ENCODE measurements around the gene TMEM144.

DNA sequence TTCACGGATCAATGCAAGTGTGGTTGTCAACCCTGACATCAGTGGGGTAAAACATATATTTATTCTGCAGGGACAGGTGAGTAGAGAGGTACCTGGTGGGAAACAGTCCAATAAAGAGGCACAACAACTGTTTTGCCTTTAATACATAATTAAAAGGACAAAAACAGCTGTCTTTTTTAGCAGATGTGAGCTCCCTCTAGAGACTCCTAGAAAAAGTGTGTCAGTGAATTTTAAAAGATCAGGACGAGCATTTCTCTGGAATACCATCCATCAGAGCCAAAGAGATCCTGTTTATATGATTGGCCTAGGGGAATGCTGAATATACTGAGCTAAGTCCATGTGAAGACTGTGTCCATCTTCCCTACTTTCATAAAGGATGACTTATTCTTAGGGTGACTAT lies 58.3 kb downstream of the TMEM144 start:
- TF ChIP-seq, protein P1, sequence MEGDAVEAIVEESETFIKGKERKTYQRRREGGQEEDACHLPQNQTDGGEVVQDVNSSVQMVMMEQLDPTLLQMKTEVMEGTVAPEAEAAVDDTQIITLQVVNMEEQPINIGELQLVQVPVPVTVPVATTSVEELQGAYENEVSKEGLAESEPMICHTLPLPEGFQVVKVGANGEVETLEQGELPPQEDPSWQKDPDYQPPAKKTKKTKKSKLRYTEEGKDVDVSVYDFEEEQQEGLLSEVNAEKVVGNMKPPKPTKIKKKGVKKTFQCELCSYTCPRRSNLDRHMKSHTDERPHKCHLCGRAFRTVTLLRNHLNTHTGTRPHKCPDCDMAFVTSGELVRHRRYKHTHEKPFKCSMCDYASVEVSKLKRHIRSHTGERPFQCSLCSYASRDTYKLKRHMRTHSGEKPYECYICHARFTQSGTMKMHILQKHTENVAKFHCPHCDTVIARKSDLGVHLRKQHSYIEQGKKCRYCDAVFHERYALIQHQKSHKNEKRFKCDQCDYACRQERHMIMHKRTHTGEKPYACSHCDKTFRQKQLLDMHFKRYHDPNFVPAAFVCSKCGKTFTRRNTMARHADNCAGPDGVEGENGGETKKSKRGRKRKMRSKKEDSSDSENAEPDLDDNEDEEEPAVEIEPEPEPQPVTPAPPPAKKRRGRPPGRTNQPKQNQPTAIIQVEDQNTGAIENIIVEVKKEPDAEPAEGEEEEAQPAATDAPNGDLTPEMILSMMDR (tag by site-specific recombination; IDR thresholded peaks at IDR 0.05), result no peak
- TF ChIP-seq ZNF621 (tag by site-specific recombination; IDR thresholded peaks at IDR 0.05), result no peak
- TF ChIP-seq, protein P2, sequence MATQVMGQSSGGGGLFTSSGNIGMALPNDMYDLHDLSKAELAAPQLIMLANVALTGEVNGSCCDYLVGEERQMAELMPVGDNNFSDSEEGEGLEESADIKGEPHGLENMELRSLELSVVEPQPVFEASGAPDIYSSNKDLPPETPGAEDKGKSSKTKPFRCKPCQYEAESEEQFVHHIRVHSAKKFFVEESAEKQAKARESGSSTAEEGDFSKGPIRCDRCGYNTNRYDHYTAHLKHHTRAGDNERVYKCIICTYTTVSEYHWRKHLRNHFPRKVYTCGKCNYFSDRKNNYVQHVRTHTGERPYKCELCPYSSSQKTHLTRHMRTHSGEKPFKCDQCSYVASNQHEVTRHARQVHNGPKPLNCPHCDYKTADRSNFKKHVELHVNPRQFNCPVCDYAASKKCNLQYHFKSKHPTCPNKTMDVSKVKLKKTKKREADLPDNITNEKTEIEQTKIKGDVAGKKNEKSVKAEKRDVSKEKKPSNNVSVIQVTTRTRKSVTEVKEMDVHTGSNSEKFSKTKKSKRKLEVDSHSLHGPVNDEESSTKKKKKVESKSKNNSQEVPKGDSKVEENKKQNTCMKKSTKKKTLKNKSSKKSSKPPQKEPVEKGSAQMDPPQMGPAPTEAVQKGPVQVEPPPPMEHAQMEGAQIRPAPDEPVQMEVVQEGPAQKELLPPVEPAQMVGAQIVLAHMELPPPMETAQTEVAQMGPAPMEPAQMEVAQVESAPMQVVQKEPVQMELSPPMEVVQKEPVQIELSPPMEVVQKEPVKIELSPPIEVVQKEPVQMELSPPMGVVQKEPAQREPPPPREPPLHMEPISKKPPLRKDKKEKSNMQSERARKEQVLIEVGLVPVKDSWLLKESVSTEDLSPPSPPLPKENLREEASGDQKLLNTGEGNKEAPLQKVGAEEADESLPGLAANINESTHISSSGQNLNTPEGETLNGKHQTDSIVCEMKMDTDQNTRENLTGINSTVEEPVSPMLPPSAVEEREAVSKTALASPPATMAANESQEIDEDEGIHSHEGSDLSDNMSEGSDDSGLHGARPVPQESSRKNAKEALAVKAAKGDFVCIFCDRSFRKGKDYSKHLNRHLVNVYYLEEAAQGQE (tag by site-specific recombination; IDR thresholded peaks at IDR 0.05), result no peak
- TF ChIP-seq HOXA7 (CRISPR knock-in tag; IDR thresholded peaks at IDR 0.05; ENCODE audit: borderline replicate concordance), result no peak
- TF ChIP-seq, protein P3, sequence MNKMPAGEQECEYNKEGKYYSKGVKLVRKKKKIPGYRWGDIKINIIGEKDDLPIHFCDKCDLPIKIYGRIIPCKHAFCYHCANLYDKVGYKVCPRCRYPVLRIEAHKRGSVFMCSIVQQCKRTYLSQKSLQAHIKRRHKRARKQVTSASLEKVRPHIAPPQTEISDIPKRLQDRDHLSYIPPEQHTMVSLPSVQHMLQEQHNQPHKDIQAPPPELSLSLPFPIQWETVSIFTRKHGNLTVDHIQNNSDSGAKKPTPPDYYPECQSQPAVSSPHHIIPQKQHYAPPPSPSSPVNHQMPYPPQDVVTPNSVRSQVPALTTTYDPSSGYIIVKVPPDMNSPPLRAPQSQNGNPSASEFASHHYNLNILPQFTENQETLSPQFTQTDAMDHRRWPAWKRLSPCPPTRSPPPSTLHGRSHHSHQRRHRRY (tag by site-specific recombination; IDR thresholded peaks at IDR 0.05), result no peak
- no peak for TF ChIP-seq TCF7L2 (IDR thresholded peaks at IDR 0.05; ENCODE audit: borderline replicate concordance, low read depth, low read length)
